GM18505 (cell line): ENCODE data around the gene CELF4.

ENCODE experiments used
- ATAC-seq: cut with Tn5 transposase; IDR thresholded peaks from one replicate; pipeline ENCODE4 v1.9.1; 2021; ENCODE audit not compliant: unreplicated experiment
- POLR2A ChIP-seq: IDR thresholded peaks from 4 replicates; pipeline ENCODE4 v1.6.1; 2011; ENCODE audit warnings: borderline replicate concordance; ENCODE audit not compliant: insufficient read depth, insufficient read length; ENCODE audit errors: extremely low read depth

Gene CELF4

GRCh38 chr18:37567061-37567993, 1.7 kb upstream of the CELF4 start:
- no peak for ATAC-seq
- TF ChIP-seq POLR2A: no peak

GRCh38 chr18:37566479-37567060, 972 bp upstream of the CELF4 start:
- TF ChIP-seq POLR2A: no peak
- ATAC-seq: no peak

- no peak for TF ChIP-seq POLR2A
- no peak for ATAC-seq
These were observed 430 bp upstream of the CELF4 start for GRCh38 chr18:37565977-37566478.

- TF ChIP-seq POLR2A: no peak
- no peak for ATAC-seq
These were observed 892 bp downstream of the CELF4 start for GRCh38 chr18:37564711-37565100.

GRCh38 chr18:37563931-37564392, 1.6 kb downstream of the CELF4 start:
- ATAC-seq: no peak
- no peak for TF ChIP-seq POLR2A

- ATAC-seq: no peak
- TF ChIP-seq POLR2A: no peak
These were observed 3.6 kb downstream of the CELF4 start for GRCh38 chr18:37561986-37562385.

- no peak for TF ChIP-seq POLR2A
- no peak for ATAC-seq
These were observed 5.6 kb downstream of the CELF4 start for GRCh38 chr18:37560003-37560402.

- ATAC-seq: no peak
- no peak for TF ChIP-seq POLR2A
These were observed 6.4 kb downstream of the CELF4 start for GRCh38 chr18:37559194-37559593.

GRCh38 chr18:37554399-37554787, 11.2 kb downstream of the CELF4 start:
- no peak for TF ChIP-seq POLR2A
- no peak for ATAC-seq

GRCh38 chr18:37553633-37554398, 11.8 kb downstream of the CELF4 start:
- no peak for ATAC-seq
- no peak for TF ChIP-seq POLR2A

GRCh38 chr18:37552286-37552685, 13.3 kb downstream of the CELF4 start:
- no peak for ATAC-seq
- no peak for TF ChIP-seq POLR2A

- no peak for TF ChIP-seq POLR2A
- no peak for ATAC-seq
These were observed 13.8 kb downstream of the CELF4 start for GRCh38 chr18:37551846-37552245.

GRCh38 chr18:37551249-37551648, 14.3 kb downstream of the CELF4 start:
- no peak for ATAC-seq
- no peak for TF ChIP-seq POLR2A
